ENCODE results near the gene IL18. TPM values are rescaled to one million over a fixed set of nuclear protein-coding genes. Genes with fewer than 3 reads are reported as not detected.

Gene IL18
- polyA plus RNA-seq, 2 of the 4 experiments (the other 2 are of a cell fraction) = 95.5 to 119 TPM

DNA sequence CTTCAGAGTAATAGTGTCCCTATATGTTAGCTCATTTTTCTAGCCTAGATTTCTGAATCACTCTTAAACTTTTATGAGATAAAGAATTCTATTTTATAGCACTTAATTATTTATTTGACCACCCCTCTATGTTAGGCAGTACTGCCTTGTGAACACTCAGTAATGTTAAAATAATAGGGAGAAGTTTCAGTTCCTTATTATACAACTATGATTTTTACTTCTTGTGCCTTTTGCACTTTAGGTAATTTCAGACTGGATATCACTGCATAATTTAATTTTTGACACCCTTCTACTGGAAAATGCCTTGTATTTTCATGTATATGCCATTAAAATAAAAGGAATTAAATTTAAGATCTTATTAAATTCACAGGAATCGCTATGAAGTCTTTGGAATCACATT is 14.5 kb upstream of the IL18 start:
- TF ChIP-seq CBX8 (IDR thresholded peaks at IDR 0.05) (no peak), CHD2 (IDR thresholded peaks at IDR 0.05; ENCODE audit: low read length, partially characterized antibody) (no peak), POLR2A (IDR thresholded peaks at IDR 0.05; ENCODE audit: low read length) (no peak), RARB (CRISPR knock-in tag; IDR thresholded peaks at IDR 0.05) (no peak), PHF8 (IDR thresholded peaks at IDR 0.05; ENCODE audit: borderline replicate concordance, low read depth) (no peak), JUN (IDR thresholded peaks at IDR 0.05) (no peak), ESRRA (IDR thresholded peaks at IDR 0.05; ENCODE audit: borderline replicate concordance, low read length) (no peak), EP300 (IDR thresholded peaks at IDR 0.05) (no peak), FOSB (CRISPR knock-in tag; IDR thresholded peaks at IDR 0.05) (no peak), MYC (IDR thresholded peaks at IDR 0.05; ENCODE audit: borderline replicate concordance, low read length) (no peak), CHD4 (IDR thresholded peaks at IDR 0.05; ENCODE audit: borderline replicate concordance) (no peak), KDM1A (IDR thresholded peaks at IDR 0.05; ENCODE audit: low read depth) (no peak), KDM5A (IDR thresholded peaks at IDR 0.05) (no peak), RFX5 (IDR thresholded peaks at IDR 0.05) (no peak), EHF (CRISPR knock-in tag; IDR thresholded peaks at IDR 0.05) (no peak), FOSL2 (IDR thresholded peaks at IDR 0.05) (no peak), FOSL2 (CRISPR knock-in tag; IDR thresholded peaks at IDR 0.05) (no peak)
- TF ChIP-seq, protein P1, sequence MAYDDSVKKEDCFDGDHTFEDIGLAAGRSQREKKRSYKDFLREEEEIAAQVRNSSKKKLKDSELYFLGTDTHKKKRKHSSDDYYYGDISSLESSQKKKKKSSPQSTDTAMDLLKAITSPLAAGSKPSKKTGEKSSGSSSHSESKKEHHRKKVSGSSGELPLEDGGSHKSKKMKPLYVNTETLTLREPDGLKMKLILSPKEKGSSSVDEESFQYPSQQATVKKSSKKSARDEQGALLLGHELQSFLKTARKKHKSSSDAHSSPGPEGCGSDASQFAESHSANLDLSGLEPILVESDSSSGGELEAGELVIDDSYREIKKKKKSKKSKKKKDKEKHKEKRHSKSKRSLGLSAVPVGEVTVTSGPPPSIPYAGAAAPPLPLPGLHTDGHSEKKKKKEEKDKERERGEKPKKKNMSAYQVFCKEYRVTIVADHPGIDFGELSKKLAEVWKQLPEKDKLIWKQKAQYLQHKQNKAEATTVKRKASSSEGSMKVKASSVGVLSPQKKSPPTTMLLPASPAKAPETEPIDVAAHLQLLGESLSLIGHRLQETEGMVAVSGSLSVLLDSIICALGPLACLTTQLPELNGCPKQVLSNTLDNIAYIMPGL (CRISPR knock-in tag; IDR thresholded peaks at IDR 0.05; ENCODE audit: borderline replicate concordance) = no peak
- TF ChIP-seq, protein P2, sequence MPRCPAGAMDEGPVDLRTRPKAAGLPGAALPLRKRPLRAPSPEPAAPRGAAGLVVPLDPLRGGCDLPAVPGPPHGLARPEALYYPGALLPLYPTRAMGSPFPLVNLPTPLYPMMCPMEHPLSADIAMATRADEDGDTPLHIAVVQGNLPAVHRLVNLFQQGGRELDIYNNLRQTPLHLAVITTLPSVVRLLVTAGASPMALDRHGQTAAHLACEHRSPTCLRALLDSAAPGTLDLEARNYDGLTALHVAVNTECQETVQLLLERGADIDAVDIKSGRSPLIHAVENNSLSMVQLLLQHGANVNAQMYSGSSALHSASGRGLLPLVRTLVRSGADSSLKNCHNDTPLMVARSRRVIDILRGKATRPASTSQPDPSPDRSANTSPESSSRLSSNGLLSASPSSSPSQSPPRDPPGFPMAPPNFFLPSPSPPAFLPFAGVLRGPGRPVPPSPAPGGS (IDR thresholded peaks at IDR 0.05) = no peak
- TF ChIP-seq, protein P3, sequence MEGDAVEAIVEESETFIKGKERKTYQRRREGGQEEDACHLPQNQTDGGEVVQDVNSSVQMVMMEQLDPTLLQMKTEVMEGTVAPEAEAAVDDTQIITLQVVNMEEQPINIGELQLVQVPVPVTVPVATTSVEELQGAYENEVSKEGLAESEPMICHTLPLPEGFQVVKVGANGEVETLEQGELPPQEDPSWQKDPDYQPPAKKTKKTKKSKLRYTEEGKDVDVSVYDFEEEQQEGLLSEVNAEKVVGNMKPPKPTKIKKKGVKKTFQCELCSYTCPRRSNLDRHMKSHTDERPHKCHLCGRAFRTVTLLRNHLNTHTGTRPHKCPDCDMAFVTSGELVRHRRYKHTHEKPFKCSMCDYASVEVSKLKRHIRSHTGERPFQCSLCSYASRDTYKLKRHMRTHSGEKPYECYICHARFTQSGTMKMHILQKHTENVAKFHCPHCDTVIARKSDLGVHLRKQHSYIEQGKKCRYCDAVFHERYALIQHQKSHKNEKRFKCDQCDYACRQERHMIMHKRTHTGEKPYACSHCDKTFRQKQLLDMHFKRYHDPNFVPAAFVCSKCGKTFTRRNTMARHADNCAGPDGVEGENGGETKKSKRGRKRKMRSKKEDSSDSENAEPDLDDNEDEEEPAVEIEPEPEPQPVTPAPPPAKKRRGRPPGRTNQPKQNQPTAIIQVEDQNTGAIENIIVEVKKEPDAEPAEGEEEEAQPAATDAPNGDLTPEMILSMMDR (IDR thresholded peaks at IDR 0.05) = no peak
- no peak overlapping the region for H3K27ac ChIP-seq
- peaks cover 11% of the 10 kb centered on the region; the same call in 2 of the 3 replicates for H3K4me1 ChIP-seq
- no peak overlapping the region for H3K4me2 ChIP-seq
- no peak for ATAC-seq
- 3% methylated on average over 1 of the region's 1 CpG for WGBS (ENCODE audit: missing lambda C conversion rate)
- no peak overlapping the region for H3K4me3 ChIP-seq
- ChIA-PET CTCF (interaction anchor here (5.6 kb wide), 1 partner anchor 64 kb away, joined by 50 read pairs; no protein-coding TSS in a partner anchor), POLR2A (no interaction called here)
- no peaks in the 10 kb centered on the region for H3K9me3 ChIP-seq
- FAIRE-seq = no peak
- no peak for DNase-seq (ENCODE audit: low read depth in 1 of 2, low spot score in 1 of 2)

DNA sequence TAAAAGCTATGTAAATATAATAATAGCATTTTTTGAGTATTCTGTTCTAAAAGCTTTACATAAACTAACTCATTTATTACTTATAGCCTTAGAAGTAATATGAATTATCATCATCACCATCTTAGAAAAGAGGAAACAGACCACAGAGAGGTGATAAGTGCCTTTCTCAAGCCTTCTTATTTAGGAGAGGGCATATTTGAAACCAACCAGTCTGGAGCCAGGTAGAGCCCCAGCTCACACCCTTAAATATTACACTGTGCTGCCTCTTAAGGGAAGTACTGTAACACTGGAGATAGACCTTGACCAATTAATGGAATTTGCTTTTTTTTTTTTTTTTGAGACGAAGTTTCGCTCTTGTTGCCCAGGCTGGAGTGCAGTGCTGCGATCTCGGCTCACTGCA is 13.7 kb upstream of the IL18 start:
- TF ChIP-seq CBX8 (IDR thresholded peaks at IDR 0.05) (no peak), TP53 (CRISPR knock-in tag; IDR thresholded peaks at IDR 0.05) (no peak), RARB (CRISPR knock-in tag; IDR thresholded peaks at IDR 0.05) (no peak), MAFK (IDR thresholded peaks at IDR 0.05; ENCODE audit: partially characterized antibody) (no peak), JUN (IDR thresholded peaks at IDR 0.05) (no peak), RAD21 (conservative IDR thresholded peaks at IDR 0.05 in 1 of 2, IDR thresholded peaks at IDR 0.05 in 1 of 2) (no peak), HEYL (CRISPR knock-in tag; IDR thresholded peaks at IDR 0.05) (no peak), POLR2A (IDR thresholded peaks at IDR 0.05; ENCODE audit: low read length) (no peak), CHD2 (IDR thresholded peaks at IDR 0.05; ENCODE audit: low read length, partially characterized antibody) (no peak)
- TF ChIP-seq, protein P4, sequence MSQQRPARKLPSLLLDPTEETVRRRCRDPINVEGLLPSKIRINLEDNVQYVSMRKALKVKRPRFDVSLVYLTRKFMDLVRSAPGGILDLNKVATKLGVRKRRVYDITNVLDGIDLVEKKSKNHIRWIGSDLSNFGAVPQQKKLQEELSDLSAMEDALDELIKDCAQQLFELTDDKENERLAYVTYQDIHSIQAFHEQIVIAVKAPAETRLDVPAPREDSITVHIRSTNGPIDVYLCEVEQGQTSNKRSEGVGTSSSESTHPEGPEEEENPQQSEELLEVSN (IDR thresholded peaks at IDR 0.05; ENCODE audit: borderline replicate concordance, low read depth) = no peak
- TF ChIP-seq, protein P5, sequence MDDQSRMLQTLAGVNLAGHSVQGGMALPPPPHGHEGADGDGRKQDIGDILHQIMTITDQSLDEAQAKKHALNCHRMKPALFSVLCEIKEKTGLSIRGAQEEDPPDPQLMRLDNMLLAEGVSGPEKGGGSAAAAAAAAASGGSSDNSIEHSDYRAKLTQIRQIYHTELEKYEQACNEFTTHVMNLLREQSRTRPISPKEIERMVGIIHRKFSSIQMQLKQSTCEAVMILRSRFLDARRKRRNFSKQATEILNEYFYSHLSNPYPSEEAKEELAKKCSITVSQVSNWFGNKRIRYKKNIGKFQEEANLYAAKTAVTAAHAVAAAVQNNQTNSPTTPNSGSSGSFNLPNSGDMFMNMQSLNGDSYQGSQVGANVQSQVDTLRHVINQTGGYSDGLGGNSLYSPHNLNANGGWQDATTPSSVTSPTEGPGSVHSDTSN (IDR thresholded peaks at IDR 0.05) = no peak
- TF ChIP-seq, protein P6, sequence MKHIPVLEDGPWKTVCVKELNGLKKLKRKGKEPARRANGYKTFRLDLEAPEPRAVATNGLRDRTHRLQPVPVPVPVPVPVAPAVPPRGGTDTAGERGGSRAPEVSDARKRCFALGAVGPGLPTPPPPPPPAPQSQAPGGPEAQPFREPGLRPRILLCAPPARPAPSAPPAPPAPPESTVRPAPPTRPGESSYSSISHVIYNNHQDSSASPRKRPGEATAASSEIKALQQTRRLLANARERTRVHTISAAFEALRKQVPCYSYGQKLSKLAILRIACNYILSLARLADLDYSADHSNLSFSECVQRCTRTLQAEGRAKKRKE (CRISPR knock-in tag; IDR thresholded peaks at IDR 0.05; ENCODE audit: low read depth) = no peak
- FAIRE-seq (no peak), ATAC-seq (no peak), DNase-seq (ENCODE audit: low read depth in 1 of 2, low spot score in 1 of 2) (no peak)
- Histone ChIP-seq H3K4me1 (peaks cover 20% of the 10 kb centered on the region), H3K4me2 (no peak overlapping the region), H3K4me3 (no peak overlapping the region), H3K9me3 (no peaks in the 10 kb centered on the region), H3K27ac (no peak overlapping the region)
- ChIA-PET CTCF (interaction anchor here (5.6 kb wide), 1 partner anchor 63 kb away, joined by 50 read pairs; no protein-coding TSS in a partner anchor), POLR2A (no interaction called here)
- WGBS (ENCODE audit: missing lambda C conversion rate) = 91% methylated on average over 4 of the region's 4 CpGs
